Kidney tubule cell (primary cell): ENCODE data around the gene ITGB4.

ENCODE experiments used
- DNase-seq: peaks from one replicate; pipeline ENCODE4 v3.0.0-alpha.2; 2018; ENCODE audit warnings: low spot score

The ITGB4 gene

GRCh38 chr17:75731716-75732498 lies 10.6 kb downstream of the ITGB4 start:
- DNase-seq: no peak

- no peak for DNase-seq
Observed at GRCh38 chr17:75733471-75733870, 12.2 kb downstream of the ITGB4 start.

- DNase-seq: no peak
Observed at GRCh38 chr17:75734674-75735294, 13.5 kb downstream of the ITGB4 start.

- no peak for DNase-seq
Observed at GRCh38 chr17:75736173-75736835, 15.0 kb downstream of the ITGB4 start.

GRCh38 chr17:75737133-75737962 lies 16.1 kb downstream of the ITGB4 start:
- no peak for DNase-seq

- peak; percentile 48 for DNase-seq
Observed at GRCh38 chr17:75738218-75738802, 17.1 kb downstream of the ITGB4 start.

- no peak for DNase-seq
Observed at GRCh38 chr17:75739174-75739573, 17.9 kb downstream of the ITGB4 start.

- DNase-seq: no peak
Observed at GRCh38 chr17:75739801-75740200, 18.5 kb downstream of the ITGB4 start.

GRCh38 chr17:75740215-75740614 lies 19.0 kb downstream of the ITGB4 start:
- DNase-seq: no peak

GRCh38 chr17:75740631-75741077 lies 19.4 kb downstream of the ITGB4 start:
- DNase-seq: no peak

- DNase-seq: no peak
Observed at GRCh38 chr17:75742337-75742736, 21.1 kb downstream of the ITGB4 start.

GRCh38 chr17:75743625-75744206 lies 22.5 kb downstream of the ITGB4 start:
- no peak for DNase-seq

GRCh38 chr17:75748706-75749105 lies 27.4 kb downstream of the ITGB4 start:
- no peak for DNase-seq

- peak; percentile 73 for DNase-seq
Observed at GRCh38 chr17:75749545-75750389, 28.5 kb downstream of the ITGB4 start.

GRCh38 chr17:75750661-75751423 lies 29.6 kb downstream of the ITGB4 start:
- DNase-seq: no peak

- DNase-seq: no peak
Observed at GRCh38 chr17:75751676-75752404, 30.6 kb downstream of the ITGB4 start.

- DNase-seq: no peak
Observed at GRCh38 chr17:75752405-75752709, 31.1 kb downstream of the ITGB4 start.

- no peak for DNase-seq
Observed at GRCh38 chr17:75752802-75753513, 31.7 kb downstream of the ITGB4 start.
